ENCODE results near the gene NPW. TPM values are rescaled to one million over a fixed set of nuclear protein-coding genes. Genes with fewer than 3 reads are reported as not detected.

NPW gene
- total and polyA plus RNA-seq, 9 of the 15 experiments (the other 6 are each of a cell fraction or from before 2014, with no cell fraction given): 0.14 to 4.0 (median 2.6) TPM; not detected in 4

DNA sequence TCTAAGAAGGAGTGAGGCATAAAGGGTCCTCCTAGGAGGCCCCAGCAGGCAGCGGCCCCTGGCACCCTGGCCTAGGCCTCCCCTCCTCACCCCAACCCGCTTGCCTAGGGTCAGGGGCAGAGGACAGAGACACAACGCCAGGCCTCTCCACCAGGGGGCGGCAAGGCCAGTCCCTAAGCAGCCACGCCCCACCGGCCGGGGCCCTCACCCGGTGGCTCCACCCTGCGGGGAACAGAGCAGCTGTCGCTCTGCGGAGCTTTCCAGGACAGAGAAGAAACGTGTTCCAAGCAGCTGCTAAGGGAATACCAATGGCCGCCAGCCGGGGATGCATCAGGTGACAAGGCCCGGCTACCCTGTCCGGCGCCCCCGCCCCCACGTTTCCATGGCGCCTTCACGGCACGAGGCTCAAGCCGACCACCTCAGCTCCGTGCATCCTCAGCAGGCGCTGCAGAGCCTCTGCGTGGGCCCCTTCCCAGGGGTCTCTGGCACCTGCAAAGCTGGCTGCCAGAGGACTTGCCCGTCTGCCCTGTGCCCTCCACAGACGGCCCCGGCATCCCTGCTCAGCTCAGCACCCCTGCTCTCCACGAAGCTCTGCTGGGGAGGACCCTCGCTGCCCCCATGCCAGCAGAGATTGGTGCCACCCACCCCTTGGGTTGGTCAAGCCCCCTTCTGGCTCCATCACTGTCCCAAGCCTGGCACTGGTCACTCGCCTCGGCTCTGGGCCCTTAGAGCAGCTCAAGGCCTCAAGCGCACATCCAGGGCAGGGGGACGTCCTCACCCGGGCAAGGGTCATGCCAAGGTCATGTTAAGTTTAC, 15.6 kb upstream of the NPW start (continued):
- TF ChIP-seq, protein P1, sequence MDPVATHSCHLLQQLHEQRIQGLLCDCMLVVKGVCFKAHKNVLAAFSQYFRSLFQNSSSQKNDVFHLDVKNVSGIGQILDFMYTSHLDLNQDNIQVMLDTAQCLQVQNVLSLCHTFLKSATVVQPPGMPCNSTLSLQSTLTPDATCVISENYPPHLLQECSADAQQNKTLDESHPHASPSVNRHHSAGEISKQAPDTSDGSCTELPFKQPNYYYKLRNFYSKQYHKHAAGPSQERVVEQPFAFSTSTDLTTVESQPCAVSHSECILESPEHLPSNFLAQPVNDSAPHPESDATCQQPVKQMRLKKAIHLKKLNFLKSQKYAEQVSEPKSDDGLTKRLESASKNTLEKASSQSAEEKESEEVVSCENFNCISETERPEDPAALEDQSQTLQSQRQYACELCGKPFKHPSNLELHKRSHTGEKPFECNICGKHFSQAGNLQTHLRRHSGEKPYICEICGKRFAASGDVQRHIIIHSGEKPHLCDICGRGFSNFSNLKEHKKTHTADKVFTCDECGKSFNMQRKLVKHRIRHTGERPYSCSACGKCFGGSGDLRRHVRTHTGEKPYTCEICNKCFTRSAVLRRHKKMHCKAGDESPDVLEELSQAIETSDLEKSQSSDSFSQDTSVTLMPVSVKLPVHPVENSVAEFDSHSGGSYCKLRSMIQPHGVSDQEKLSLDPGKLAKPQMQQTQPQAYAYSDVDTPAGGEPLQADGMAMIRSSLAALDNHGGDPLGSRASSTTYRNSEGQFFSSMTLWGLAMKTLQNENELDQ (CRISPR knock-in tag; IDR thresholded peaks at IDR 0.05; ENCODE audit: borderline replicate concordance): no peak
- no peak for TF ChIP-seq TAL1 (IDR thresholded peaks at IDR 0.05)
- no peak for TF ChIP-seq MED1 (CRISPR knock-in tag; IDR thresholded peaks at IDR 0.05; ENCODE audit: borderline replicate concordance)
- TF ChIP-seq ZNF436 (CRISPR knock-in tag; IDR thresholded peaks at IDR 0.05): no peak
- TF ChIP-seq ETV5 (CRISPR knock-in tag; IDR thresholded peaks at IDR 0.05; ENCODE audit: low read depth): no peak; the same call in 1 of the 2 replicates
- TF ChIP-seq E2F5 (CRISPR knock-in tag; IDR thresholded peaks at IDR 0.05): no peak
- TF ChIP-seq NRF1 (conservative IDR thresholded peaks at IDR 0.05 in 1 of 2, IDR thresholded peaks at IDR 0.05 in 1 of 2): peak in 1 of 2 experiments; percentile 27; a peak in 2 of 4 replicates
- TF ChIP-seq FOXO4 (CRISPR knock-in tag; IDR thresholded peaks at IDR 0.05): no peak
- no peak for TF ChIP-seq PML (IDR thresholded peaks at IDR 0.05; ENCODE audit: low read length)
- TF ChIP-seq E2F4 (CRISPR knock-in tag; IDR thresholded peaks at IDR 0.05; ENCODE audit: low read depth): 0 out of 2 replicates have a peak, but pooled peaks have one; percentile 8
- TF ChIP-seq, protein P2, sequence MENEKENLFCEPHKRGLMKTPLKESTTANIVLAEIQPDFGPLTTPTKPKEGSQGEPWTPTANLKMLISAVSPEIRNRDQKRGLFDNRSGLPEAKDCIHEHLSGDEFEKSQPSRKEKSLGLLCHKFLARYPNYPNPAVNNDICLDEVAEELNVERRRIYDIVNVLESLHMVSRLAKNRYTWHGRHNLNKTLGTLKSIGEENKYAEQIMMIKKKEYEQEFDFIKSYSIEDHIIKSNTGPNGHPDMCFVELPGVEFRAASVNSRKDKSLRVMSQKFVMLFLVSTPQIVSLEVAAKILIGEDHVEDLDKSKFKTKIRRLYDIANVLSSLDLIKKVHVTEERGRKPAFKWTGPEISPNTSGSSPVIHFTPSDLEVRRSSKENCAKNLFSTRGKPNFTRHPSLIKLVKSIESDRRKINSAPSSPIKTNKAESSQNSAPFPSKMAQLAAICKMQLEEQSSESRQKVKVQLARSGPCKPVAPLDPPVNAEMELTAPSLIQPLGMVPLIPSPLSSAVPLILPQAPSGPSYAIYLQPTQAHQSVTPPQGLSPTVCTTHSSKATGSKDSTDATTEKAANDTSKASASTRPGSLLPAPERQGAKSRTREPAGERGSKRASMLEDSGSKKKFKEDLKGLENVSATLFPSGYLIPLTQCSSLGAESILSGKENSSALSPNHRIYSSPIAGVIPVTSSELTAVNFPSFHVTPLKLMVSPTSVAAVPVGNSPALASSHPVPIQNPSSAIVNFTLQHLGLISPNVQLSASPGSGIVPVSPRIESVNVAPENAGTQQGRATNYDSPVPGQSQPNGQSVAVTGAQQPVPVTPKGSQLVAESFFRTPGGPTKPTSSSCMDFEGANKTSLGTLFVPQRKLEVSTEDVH (IDR thresholded peaks at IDR 0.05; ENCODE audit: low read depth, partially characterized antibody): no peak
- no peak for TF ChIP-seq ZC3H8 (IDR thresholded peaks at IDR 0.05)
- no peak for TF ChIP-seq ELF2 (CRISPR knock-in tag; IDR thresholded peaks at IDR 0.05)
- TF ChIP-seq ZNF384 (IDR thresholded peaks at IDR 0.05; ENCODE audit: low read depth, low read length): 0 out of 2 replicates have a peak, but pooled peaks have one; percentile 35
- no peak for TF ChIP-seq MTA2 (IDR thresholded peaks at IDR 0.05; ENCODE audit: low read depth)

All from K562 (cell line).